Colon (tissue), 2 donors: Measurements from ENCODE around the gene PTPRD.

Source experiments
- FAIRE-seq: peaks from 2 replicates; lab custom pipeline; 2012; peaks lifted over from hg19 to GRCh38; lab: Jason Lieb, UNC
- donor health status: control.
- donor health status: control.

PTPRD gene

GRCh38 chr9:8428389-8428788 is 2184.4 kb downstream of the PTPRD start:
- no peak for FAIRE-seq

- FAIRE-seq: no peak
Measured at GRCh38 chr9:8424786-8425410, 2187.9 kb downstream of the PTPRD start.

GRCh38 chr9:8420416-8420815 is 2192.4 kb downstream of the PTPRD start:
- no peak for FAIRE-seq

- no peak for FAIRE-seq
Measured at GRCh38 chr9:8419596-8420275, 2193.1 kb downstream of the PTPRD start.

- FAIRE-seq: no peak
Measured at GRCh38 chr9:8417341-8417740, 2195.5 kb downstream of the PTPRD start.

GRCh38 chr9:8412327-8412726 is 2200.5 kb downstream of the PTPRD start:
- no peak for FAIRE-seq

GRCh38 chr9:8408575-8409190 is 2204.1 kb downstream of the PTPRD start:
- no peak for FAIRE-seq

- no peak for FAIRE-seq
Measured at GRCh38 chr9:8401961-8402705, 2210.7 kb downstream of the PTPRD start.

GRCh38 chr9:8400378-8400777 is 2212.4 kb downstream of the PTPRD start:
- no peak for FAIRE-seq

- no peak for FAIRE-seq
Measured at GRCh38 chr9:8395022-8395421, 2217.8 kb downstream of the PTPRD start.

GRCh38 chr9:8394341-8394740 is 2218.5 kb downstream of the PTPRD start:
- no peak for FAIRE-seq

- FAIRE-seq: no peak
Measured at GRCh38 chr9:8392866-8393265, 2219.9 kb downstream of the PTPRD start.

- no peak for FAIRE-seq
Measured at GRCh38 chr9:8391566-8391965, 2221.2 kb downstream of the PTPRD start.

GRCh38 chr9:8391132-8391531 is 2221.7 kb downstream of the PTPRD start:
- FAIRE-seq: no peak

GRCh38 chr9:8390571-8390970 is 2222.2 kb downstream of the PTPRD start:
- no peak for FAIRE-seq

- FAIRE-seq: no peak
Measured at GRCh38 chr9:8389531-8389930, 2223.3 kb downstream of the PTPRD start.

- no peak for FAIRE-seq
Measured at GRCh38 chr9:8388132-8388531, 2224.7 kb downstream of the PTPRD start.

GRCh38 chr9:8384091-8384490 is 2228.7 kb downstream of the PTPRD start:
- FAIRE-seq: no peak

GRCh38 chr9:8382777-8383527 is 2229.8 kb downstream of the PTPRD start:
- no peak for FAIRE-seq

GRCh38 chr9:8382266-8382665 is 2230.5 kb downstream of the PTPRD start:
- FAIRE-seq: no peak

- no peak for FAIRE-seq
Measured at GRCh38 chr9:8381601-8382000, 2231.2 kb downstream of the PTPRD start.

GRCh38 chr9:8374471-8374870 is 2238.3 kb downstream of the PTPRD start:
- no peak for FAIRE-seq
